HG02840 (cell line): ENCODE results near the gene EID3.

ENCODE experiments used
- ATAC-seq: cut with Tn5 transposase; IDR thresholded peaks from one replicate; pipeline ENCODE4 v1.9.1; 2021; ENCODE audit warnings: mild to moderate bottlenecking, moderate library complexity, moderate number of reproducible peaks; ENCODE audit not compliant: unreplicated experiment, low FRiP score

The EID3 gene

GRCh38 chr12:104333692-104334255 lies 30.2 kb downstream of the EID3 start:
- ATAC-seq = no peak

GRCh38 chr12:104334581-104334980 lies 31.0 kb downstream of the EID3 start:
- no peak for ATAC-seq

GRCh38 chr12:104336115-104336514 lies 32.6 kb downstream of the EID3 start:
- ATAC-seq = no peak

- no peak for ATAC-seq
Measured at GRCh38 chr12:104337030-104337558, 33.6 kb downstream of the EID3 start.

GRCh38 chr12:104339663-104340062 lies 36.1 kb downstream of the EID3 start:
- no peak for ATAC-seq

- no peak for ATAC-seq
Measured at GRCh38 chr12:104340177-104340576, 36.6 kb downstream of the EID3 start.

GRCh38 chr12:104340925-104341611 lies 37.5 kb downstream of the EID3 start:
- no peak for ATAC-seq

GRCh38 chr12:104342147-104342546 lies 38.6 kb downstream of the EID3 start:
- no peak for ATAC-seq

- no peak for ATAC-seq
Measured at GRCh38 chr12:104342635-104343249, 39.2 kb downstream of the EID3 start.

GRCh38 chr12:104344682-104345081 lies 41.1 kb downstream of the EID3 start:
- ATAC-seq = no peak

GRCh38 chr12:104345234-104346066 lies 41.9 kb downstream of the EID3 start:
- ATAC-seq = no peak

GRCh38 chr12:104347374-104348075 lies 44.0 kb downstream of the EID3 start:
- ATAC-seq = no peak

GRCh38 chr12:104348283-104348993 lies 44.9 kb downstream of the EID3 start:
- no peak for ATAC-seq

GRCh38 chr12:104348994-104349494 lies 45.5 kb downstream of the EID3 start:
- no peak for ATAC-seq

GRCh38 chr12:104350211-104351056 lies 46.9 kb downstream of the EID3 start:
- no peak for ATAC-seq

GRCh38 chr12:104351057-104351983 lies 47.8 kb downstream of the EID3 start:
- no peak for ATAC-seq

GRCh38 chr12:104352106-104352713 lies 48.7 kb downstream of the EID3 start:
- no peak for ATAC-seq
